ENCODE data around the gene RAB40C. TPM values are rescaled to one million over a fixed set of nuclear protein-coding genes. Genes with fewer than 3 reads are reported as not detected.

Gene RAB40C
- total RNA-seq, 1 donor from 2014 or later: 13.1 TPM

- Mint-ChIP-seq H3K9me3 (no peaks in the 10 kb centered on the region), H3K27ac (peak overlapping the region; percentile 80), H3K27me3 (no peaks in the 10 kb centered on the region), H3K4me1 (peaks cover 12% of the 10 kb centered on the region), H3K4me3 (peak overlapping the region; percentile 80), H3K36me3 (ENCODE audit: low read depth) (peaks cover 22% of the 10 kb centered on the region)
- ChIA-PET CTCF (interaction anchor here (1.2 to 1.5 kb wide), 2 partner anchors 11 to 15 kb away, joined by 3 read pairs; no protein-coding TSS in a partner anchor), POLR2A (interaction anchor here (0.5 to 5.1 kb wide), 7 partner anchors 9 to 560 kb away, joined by 3 to 41 read pairs (median 5); partner anchors contain the start of genes ANTKMT, JMJD8, STUB1 and WDR24)
- intact Hi-C loops (cut with micrococcal nuclease): loop anchor here (1.0 to 5.0 kb wide), 2 partner anchors 48 to 140 kb away; partner anchors contain the start of genes CAPN15 and METRN
- DNase-seq (no peak), ATAC-seq (ENCODE audit: low read depth) (no peak)
- TF ChIP-seq, protein P1, sequence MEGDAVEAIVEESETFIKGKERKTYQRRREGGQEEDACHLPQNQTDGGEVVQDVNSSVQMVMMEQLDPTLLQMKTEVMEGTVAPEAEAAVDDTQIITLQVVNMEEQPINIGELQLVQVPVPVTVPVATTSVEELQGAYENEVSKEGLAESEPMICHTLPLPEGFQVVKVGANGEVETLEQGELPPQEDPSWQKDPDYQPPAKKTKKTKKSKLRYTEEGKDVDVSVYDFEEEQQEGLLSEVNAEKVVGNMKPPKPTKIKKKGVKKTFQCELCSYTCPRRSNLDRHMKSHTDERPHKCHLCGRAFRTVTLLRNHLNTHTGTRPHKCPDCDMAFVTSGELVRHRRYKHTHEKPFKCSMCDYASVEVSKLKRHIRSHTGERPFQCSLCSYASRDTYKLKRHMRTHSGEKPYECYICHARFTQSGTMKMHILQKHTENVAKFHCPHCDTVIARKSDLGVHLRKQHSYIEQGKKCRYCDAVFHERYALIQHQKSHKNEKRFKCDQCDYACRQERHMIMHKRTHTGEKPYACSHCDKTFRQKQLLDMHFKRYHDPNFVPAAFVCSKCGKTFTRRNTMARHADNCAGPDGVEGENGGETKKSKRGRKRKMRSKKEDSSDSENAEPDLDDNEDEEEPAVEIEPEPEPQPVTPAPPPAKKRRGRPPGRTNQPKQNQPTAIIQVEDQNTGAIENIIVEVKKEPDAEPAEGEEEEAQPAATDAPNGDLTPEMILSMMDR (IDR thresholded peaks at IDR 0.05): no peak
Measured at GRCh38 chr16:667113-667779, 77.4 kb downstream of the RAB40C start.

- CTCF ChIA-PET: interaction anchor here (1.2 to 1.5 kb wide), 2 partner anchors 10 to 14 kb away, joined by 3 read pairs; no protein-coding TSS in a partner anchor
- intact Hi-C loops (cut with micrococcal nuclease): loop anchor here (1.0 to 5.0 kb wide), 6 partner anchors 12 to 141 kb away; partner anchors contain the start of genes CAPN15, METRN, METTL26 and STUB1
Measured at GRCh38 chr16:667780-668518, 78.1 kb downstream of the RAB40C start, which contains the start of gene RHOT2. Gene RHOT2, plus strand, starts transcription at chr16:668132. Its CDS starts 68 bp downstream, at chr16:668200.

DNA sequence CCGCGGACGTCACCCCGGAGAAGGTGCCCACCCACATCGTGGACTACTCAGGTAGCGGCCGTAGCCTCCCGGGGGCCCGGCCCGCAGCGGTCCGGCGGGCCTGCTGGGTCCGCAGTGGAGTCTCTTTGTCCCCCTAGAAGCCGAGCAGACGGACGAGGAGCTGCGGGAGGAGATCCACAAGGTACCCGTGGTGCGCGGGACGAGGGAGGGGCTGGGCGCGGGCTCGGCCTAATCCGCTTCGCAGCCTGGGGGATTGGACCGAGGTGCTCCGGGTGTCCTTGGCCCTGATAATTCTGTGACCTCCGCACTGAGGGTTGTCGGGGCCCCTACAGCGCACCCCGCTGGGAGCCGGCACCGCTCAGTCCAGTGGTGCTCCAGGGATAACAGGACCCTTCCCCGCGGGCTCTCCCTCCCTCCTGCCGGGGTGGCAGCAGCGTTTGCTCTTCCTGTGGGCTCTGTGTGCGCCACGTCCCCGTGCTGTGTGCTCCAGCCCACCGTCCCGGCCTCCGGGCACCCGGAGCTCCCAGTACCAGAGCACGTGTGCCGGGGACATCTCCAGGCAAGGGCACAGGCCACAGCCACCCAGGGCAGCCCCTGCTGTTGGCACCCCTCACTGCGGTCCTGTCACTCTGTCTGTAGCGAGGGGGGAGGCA is 78.8 kb downstream of the RAB40C start:
- POLR2A ChIA-PET: interaction anchor here (1.1 to 5.1 kb wide), 6 partner anchors 8 to 82 kb away, joined by 3 to 41 read pairs (median 5); partner anchors contain the start of genes ANTKMT, JMJD8, STUB1 and WDR24
- DNase-seq: no peak
- ATAC-seq (ENCODE audit: low read depth): no peak
- Mint-ChIP-seq H3K9me3 (no peaks in the 10 kb centered on the region), H3K36me3 (ENCODE audit: low read depth) (peaks cover 33% of the 10 kb centered on the region), H3K27me3 (no peaks in the 10 kb centered on the region), H3K4me3 (peak overlapping the region; percentile 73), H3K4me1 (peaks cover 12% of the 10 kb centered on the region), H3K27ac (no peak overlapping the region)
- intact Hi-C loops (cut with micrococcal nuclease): loop anchor here (1.0 to 5.0 kb wide), 5 partner anchors 12 to 141 kb away; partner anchors contain the start of genes CAPN15, METTL26, STUB1 and WDR90
- CTCF ChIA-PET: interaction anchor here (1.2 to 1.5 kb wide), 2 partner anchors 10 to 13 kb away, joined by 3 read pairs; no protein-coding TSS in a partner anchor
- TF ChIP-seq, protein P1 (IDR thresholded peaks at IDR 0.05): no peak

More at GRCh38 chr16:667780-668518, 78.1 kb downstream of the RAB40C start, which contains the start of gene RHOT2:
- Mint-ChIP-seq H3K27ac (peak within 1 kb of the TSS; percentile 80), H3K4me3 (peak within 1 kb of the TSS; percentile 80), H3K4me1 (peaks cover 12% of the 10 kb centered on the region), H3K36me3 (ENCODE audit: low read depth) (peaks cover 28% of the 10 kb centered on the region), H3K27me3 (no peaks in the 10 kb centered on the region), H3K9me3 (no peaks in the 10 kb centered on the region)
- POLR2A ChIA-PET: interaction anchor here (0.5 to 5.1 kb wide), 8 partner anchors 8 to 561 kb away, joined by 3 to 41 read pairs (median 5); partner anchors contain the start of genes ANTKMT, JMJD8, STUB1 and WDR24
- peak; percentile 96 for DNase-seq
- peak; percentile 98 for ATAC-seq (ENCODE audit: low read depth)
- TF ChIP-seq, protein P1 (IDR thresholded peaks at IDR 0.05): peak; percentile 7

GRCh38 chr16:669666-670065 is 79.8 kb downstream of the RAB40C start:
- POLR2A ChIA-PET: interaction anchor here (0.7 to 5.1 kb wide), 3 partner anchors 11 to 99 kb away, joined by 3 to 41 read pairs (median 14); partner anchors contain the start of genes STUB1 and WDR24
- H3K4me1 Mint-ChIP-seq: peaks cover 12% of the 10 kb centered on the region
- CTCF ChIA-PET: no interaction called here
- ATAC-seq (ENCODE audit: low read depth) (no peak), DNase-seq (no peak)
- peaks cover 33% of the 10 kb centered on the region for H3K36me3 Mint-ChIP-seq (ENCODE audit: low read depth)
- H3K4me3 Mint-ChIP-seq: peak overlapping the region; percentile 16
- H3K9me3 Mint-ChIP-seq: no peaks in the 10 kb centered on the region
- no peak overlapping the region for H3K27ac Mint-ChIP-seq
- TF ChIP-seq, protein P1 (IDR thresholded peaks at IDR 0.05): no peak
- intact Hi-C loops (cut with micrococcal nuclease): loop anchor here (2.0 to 5.0 kb wide), 3 partner anchors 21 to 142 kb away; partner anchors contain the start of genes CAPN15 and WDR90
- H3K27me3 Mint-ChIP-seq: no peaks in the 10 kb centered on the region
